ENCODE data around the gene OR10A6. TPM values are rescaled to one million over a fixed set of nuclear protein-coding genes. Genes with fewer than 3 reads are reported as not detected.

OR10A6 gene
- polyA plus RNA-seq, 2 of the 4 experiments (the other 2 are of a cell fraction) = not detected

- ChIA-PET POLR2A (no interaction called here), CTCF (interaction anchor here (0.5 to 8.1 kb wide), 6 partner anchors 9 to 1599 kb away, joined by 3 to 114 read pairs (median 12); partner anchors contain the start of gene EIF3F)
- Histone ChIP-seq H3K4me2 (no peak overlapping the region), H3K4me3 (no peak overlapping the region), H3K4me1 (no peaks in the 10 kb centered on the region), H3K9me3 (no peaks in the 10 kb centered on the region), H3K27ac (no peak overlapping the region)
- no peak for ATAC-seq
- WGBS (ENCODE audit: missing lambda C conversion rate) = 41% methylated on average over 3 of the region's 3 CpGs
- TF ChIP-seq EP300 (IDR thresholded peaks at IDR 0.05) (no peak), ZFP36 (IDR thresholded peaks at IDR 0.05; ENCODE audit: borderline replicate concordance, partially characterized antibody) (no peak), CHD4 (IDR thresholded peaks at IDR 0.05; ENCODE audit: borderline replicate concordance) (no peak)
- no peak for FAIRE-seq
- no peak for DNase-seq (ENCODE audit: low read depth in 1 of 2, low spot score in 1 of 2)
Observed at GRCh38 chr11:7894251-7894650, 36.8 kb downstream of the OR10A6 start.

DNA sequence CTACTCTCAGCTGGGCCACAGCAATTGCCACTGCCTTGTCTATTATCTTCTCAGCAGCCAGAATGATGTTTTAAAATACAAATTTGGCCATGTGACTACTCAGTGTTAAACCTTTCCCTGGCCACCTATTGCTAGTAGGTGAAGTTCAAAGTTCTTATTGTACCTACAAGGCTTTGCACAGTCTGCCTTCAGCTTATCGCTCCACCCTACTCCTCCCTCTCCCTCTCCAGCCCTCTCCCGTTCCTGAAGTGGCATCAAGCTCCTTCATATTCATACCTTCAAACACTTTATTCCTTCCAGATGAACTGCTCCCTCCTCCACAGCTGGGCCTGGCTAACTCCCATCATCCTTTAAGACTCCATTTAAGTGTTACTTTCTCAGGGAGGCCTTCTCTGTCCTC is 37.3 kb downstream of the OR10A6 start:
- DNase-seq (ENCODE audit: low read depth in 1 of 2, low spot score in 1 of 2) (no peak), FAIRE-seq (no peak), ATAC-seq (no peak)
- 31% methylated on average over 2 of the region's 2 CpGs for WGBS (ENCODE audit: missing lambda C conversion rate)
- Histone ChIP-seq H3K4me1 (no peaks in the 10 kb centered on the region), H3K27ac (no peak overlapping the region), H3K4me2 (no peak overlapping the region), H3K9me3 (no peaks in the 10 kb centered on the region), H3K4me3 (no peak overlapping the region)
- ChIA-PET POLR2A (no interaction called here), CTCF (interaction anchor here (0.5 to 8.1 kb wide), 11 partner anchors 10 to 1599 kb away, joined by 3 to 114 read pairs (median 9); partner anchors contain the start of gene EIF3F)
- TF ChIP-seq, protein P1, sequence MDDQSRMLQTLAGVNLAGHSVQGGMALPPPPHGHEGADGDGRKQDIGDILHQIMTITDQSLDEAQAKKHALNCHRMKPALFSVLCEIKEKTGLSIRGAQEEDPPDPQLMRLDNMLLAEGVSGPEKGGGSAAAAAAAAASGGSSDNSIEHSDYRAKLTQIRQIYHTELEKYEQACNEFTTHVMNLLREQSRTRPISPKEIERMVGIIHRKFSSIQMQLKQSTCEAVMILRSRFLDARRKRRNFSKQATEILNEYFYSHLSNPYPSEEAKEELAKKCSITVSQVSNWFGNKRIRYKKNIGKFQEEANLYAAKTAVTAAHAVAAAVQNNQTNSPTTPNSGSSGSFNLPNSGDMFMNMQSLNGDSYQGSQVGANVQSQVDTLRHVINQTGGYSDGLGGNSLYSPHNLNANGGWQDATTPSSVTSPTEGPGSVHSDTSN (IDR thresholded peaks at IDR 0.05) = no peak
- TF ChIP-seq HOXA7 (CRISPR knock-in tag; IDR thresholded peaks at IDR 0.05) (no peak), ZFP36 (IDR thresholded peaks at IDR 0.05; ENCODE audit: borderline replicate concordance, partially characterized antibody) (no peak), HOXB13 (CRISPR knock-in tag; IDR thresholded peaks at IDR 0.05; ENCODE audit: low read depth) (no peak), BHLHE40 (IDR thresholded peaks at IDR 0.05; ENCODE audit: low read depth, low read length) (no peak), MAZ (IDR thresholded peaks at IDR 0.05; ENCODE audit: borderline replicate concordance, low read depth, low read length) (no peak), FOXS1 (CRISPR knock-in tag; IDR thresholded peaks at IDR 0.05) (no peak), FOSB (CRISPR knock-in tag; IDR thresholded peaks at IDR 0.05) (no peak), JUNB (IDR thresholded peaks at IDR 0.05) (no peak), RFX5 (IDR thresholded peaks at IDR 0.05) (no peak), RCOR1 (IDR thresholded peaks at IDR 0.05; ENCODE audit: low read depth, low read length) (no peak), SREBF2 (IDR thresholded peaks at IDR 0.05) (no peak)

- H3K9me3 ChIP-seq = no peaks in the 10 kb centered on the region
- no peak overlapping the region for H3K4me2 ChIP-seq
- ATAC-seq (peak; percentile 75 to 92; a peak in 5 of 6 replicates), DNase-seq (ENCODE audit: low read depth in 1 of 2, low spot score in 1 of 2) (peak; percentile 54 to 57), FAIRE-seq (peak; percentile 78)
- WGBS (ENCODE audit: missing lambda C conversion rate) = 7% methylated on average over 2 of the region's 2 CpGs
- ChIA-PET POLR2A (interaction anchor here (1.0 kb wide), 1 partner anchor 94 kb away, joined by 5 read pairs; the partner anchor contains the start of gene EIF3F), CTCF (interaction anchor here (0.7 to 8.1 kb wide), 24 partner anchors 9 to 206 kb away, joined by 3 to 114 read pairs (median 5); partner anchors contain the start of gene EIF3F)
- TF ChIP-seq SMC3 (IDR thresholded peaks at IDR 0.05) (peak; percentile 54; the same call in 1 of the 3 replicates), POLR2AphosphoS2 (conservative IDR thresholded peaks at IDR 0.05; ENCODE audit: low read length) (no peak), CTCF (IDR thresholded peaks at IDR 0.05) (peak; percentile 76), ZNF302 (CRISPR knock-in tag; IDR thresholded peaks at IDR 0.05) (no peak), RAD21 (conservative IDR thresholded peaks at IDR 0.05 in 1 of 2, IDR thresholded peaks at IDR 0.05 in 1 of 2) (peak; percentile 66 to 70)
- TF ChIP-seq, protein P2, sequence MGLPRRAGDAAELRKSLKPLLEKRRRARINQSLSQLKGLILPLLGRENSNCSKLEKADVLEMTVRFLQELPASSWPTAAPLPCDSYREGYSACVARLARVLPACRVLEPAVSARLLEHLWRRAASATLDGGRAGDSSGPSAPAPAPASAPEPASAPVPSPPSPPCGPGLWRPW (IDR thresholded peaks at IDR 0.05) = no peak
- H3K4me3 ChIP-seq = no peak overlapping the region
- H3K4me1 ChIP-seq = no peaks in the 10 kb centered on the region
- no peak overlapping the region for H3K27ac ChIP-seq
Observed at GRCh38 chr11:7892840-7893254, 38.2 kb downstream of the OR10A6 start.
